Panc1 (cell line): ENCODE data around the gene WHRN. TPM values are rescaled to one million over a fixed set of nuclear protein-coding genes. Genes with fewer than 3 reads are reported as not detected.

Experiments
- ATAC-seq: fragments of 200-7000 bp; cut with Tn5 transposase; 2 replicates; pipeline ENCODE4 v1.9.1; 2020; ENCODE audit warnings: mild to moderate bottlenecking, moderate library complexity
- BruUV-seq: library from RNA; stranded (reverse); fragments of 400-500 nt; replicated peaks from 2 replicates; lab custom pipeline; 2021; lab: Mats Ljungman, UMichigan
- CTCF ChIA-PET: fragments of 300-600 bp; sonication (Branson Sonifier 250); formaldehyde crosslinking; loops from one replicate; lab custom pipeline; 2022; ENCODE audit warnings: antibody characterized with exemption; lab: Charles Lee
- POLR2A ChIA-PET: fragments of 300-600 bp; sonication (Branson Sonifier 250); formaldehyde crosslinking; loops from one replicate; lab custom pipeline; 2022; ENCODE audit warnings: antibody characterized with exemption; lab: Charles Lee
- DNase-seq: peaks from one replicate; pipeline ENCODE4 v3.0.0-alpha.2; 2010; ENCODE audit warnings: low read depth, low spot score
- H3K27ac ChIP-seq: 2 replicates; pipeline ENCODE4 v1.5.1; 2011; ENCODE audit warnings: mild to moderate bottlenecking, low read length, inconsistent platforms
- H3K27me3 ChIP-seq: fragments of 200-500 bp; sonication (Bioruptor generic); 2 replicates; pipeline ENCODE4 v1.6.0; 2014; ENCODE audit warnings: low read length, inconsistent platforms; ENCODE audit not compliant: control insufficient read depth, insufficient read depth
- H3K36me3 ChIP-seq: fragments of 200-500 bp; sonication (Bioruptor generic); 2 replicates; pipeline ENCODE4 v1.5.1; 2014; ENCODE audit warnings: inconsistent platforms, mild to moderate bottlenecking, low read length, moderate library complexity; ENCODE audit not compliant: control insufficient read depth, insufficient read depth
- H3K4me1 ChIP-seq: 2 replicates; pipeline ENCODE4 v1.5.1; 2011; ENCODE audit warnings: inconsistent platforms, mild to moderate bottlenecking, low read length, moderate library complexity; ENCODE audit not compliant: control insufficient read depth, insufficient read depth
- H3K4me3 ChIP-seq, 2 experiments: 2 replicates each; pipeline ENCODE4 v1.5.1; 2011 to 2012; ENCODE audit warnings: low read depth in 2 of 2, low read length in 2 of 2, mild to moderate bottlenecking in 2 of 2, inconsistent platforms in 1 of 2, moderate library complexity in 1 of 2
- H3K9me3 ChIP-seq: fragments of 200-500 bp; sonication (Bioruptor generic); 2 replicates; pipeline ENCODE4 v1.5.1; 2014; ENCODE audit warnings: low read depth, mild to moderate bottlenecking, inconsistent platforms, low read length, moderate library complexity; ENCODE audit not compliant: control insufficient read depth, insufficient read depth
- POLR2AphosphoS5 ChIP-seq: IDR thresholded peaks from 2 replicates; pipeline ENCODE4 v1.6.1; 2012; ENCODE audit warnings: mild to moderate bottlenecking, low read depth, low read length, moderate library complexity
- SIN3A ChIP-seq: IDR thresholded peaks from 2 replicates; pipeline ENCODE4 v1.6.1; 2012; ENCODE audit warnings: low read depth, mild to moderate bottlenecking, low read length, moderate library complexity, borderline replicate concordance; ENCODE audit not compliant: insufficient read depth
- TCF7L2 ChIP-seq: IDR thresholded peaks from 2 replicates; pipeline ENCODE4 v1.6.1; 2011; ENCODE audit warnings: mild to moderate bottlenecking, low read depth, low read length, inconsistent platforms
- in situ Hi-C: cut with HindIII; loops from 2 replicates; pipeline ENCODE4 v1.10.0; 2016; ENCODE audit warnings: low sequenced_read_pairs, low pct_unique_long_range_greater_than_20kb
- intact Hi-C: fragments of 100-400 bp; cut with micrococcal nuclease; formaldehyde crosslinking; loops from one replicate; pipeline ENCODE4 v1.10.0; 2022; ENCODE audit not compliant: unreplicated experiment
- total RNA-seq: library from RNA; stranded (reverse); gene quantifications from one replicate; pipeline ENCODE4 v1.2.1, GENCODE V29; 2021; ENCODE audit not compliant: unreplicated experiment
- TF ChIP-seq, protein P1 (sequence below): fragments of 450-650 bp; IDR thresholded peaks from 2 replicates; pipeline ENCODE4 v1.5.1; 2017; ENCODE audit warnings: mild to moderate bottlenecking
- TF ChIP-seq, protein P2 (sequence below), 2 experiments: IDR thresholded peaks; 2 replicates each; pipeline ENCODE4 v1.6.1; 2011 to 2012; ENCODE audit warnings: low read depth in 2 of 2, control low read depth in 1 of 2, low read length in 1 of 2, mild to moderate bottlenecking in 1 of 2, moderate library complexity in 1 of 2; ENCODE audit not compliant: insufficient read depth in 1 of 2

Gene WHRN
- total RNA-seq, 1 experiment from 2014 or later, result 18.0 TPM

DNA sequence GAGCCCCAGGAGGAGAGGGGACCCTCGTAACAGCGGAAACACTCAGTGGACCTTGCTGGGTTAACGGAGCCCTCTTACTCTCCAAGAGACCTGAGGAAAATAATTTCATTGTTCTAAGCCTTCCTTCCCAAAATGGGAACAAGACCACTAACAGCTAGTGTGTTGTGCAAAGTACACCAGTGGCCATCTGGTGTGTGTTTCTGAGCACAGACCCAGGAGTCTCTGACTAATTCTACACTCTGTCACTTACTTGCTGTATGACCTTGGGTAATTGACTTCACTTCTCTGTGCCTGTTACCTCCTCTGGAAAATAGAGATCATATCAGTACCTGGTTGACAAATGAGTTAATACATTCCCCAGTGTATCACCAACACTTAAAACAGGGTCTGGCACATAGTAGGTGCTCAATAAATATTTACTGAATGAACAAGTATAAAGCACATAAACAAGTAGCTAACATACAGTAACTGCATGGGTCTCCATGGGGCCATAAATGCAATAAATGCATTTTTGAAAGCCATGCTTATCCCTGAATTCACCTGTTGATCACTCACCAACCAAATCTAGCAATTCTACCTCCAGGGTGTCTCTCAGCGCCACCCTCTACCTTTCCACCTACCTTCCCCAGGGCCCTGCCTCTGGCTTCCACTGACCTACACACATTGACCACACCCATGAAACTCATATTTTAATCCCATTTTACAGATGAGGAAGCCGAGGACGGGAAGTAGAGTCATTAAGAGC is 72.8 kb downstream of the WHRN start:
- DNase-seq (no peak), ATAC-seq (no peak)
- intact Hi-C loops, result no loop called here
- TF ChIP-seq POLR2AphosphoS5, result no peak
- TF ChIP-seq SIN3A, result no peak
- TF ChIP-seq, protein P1, sequence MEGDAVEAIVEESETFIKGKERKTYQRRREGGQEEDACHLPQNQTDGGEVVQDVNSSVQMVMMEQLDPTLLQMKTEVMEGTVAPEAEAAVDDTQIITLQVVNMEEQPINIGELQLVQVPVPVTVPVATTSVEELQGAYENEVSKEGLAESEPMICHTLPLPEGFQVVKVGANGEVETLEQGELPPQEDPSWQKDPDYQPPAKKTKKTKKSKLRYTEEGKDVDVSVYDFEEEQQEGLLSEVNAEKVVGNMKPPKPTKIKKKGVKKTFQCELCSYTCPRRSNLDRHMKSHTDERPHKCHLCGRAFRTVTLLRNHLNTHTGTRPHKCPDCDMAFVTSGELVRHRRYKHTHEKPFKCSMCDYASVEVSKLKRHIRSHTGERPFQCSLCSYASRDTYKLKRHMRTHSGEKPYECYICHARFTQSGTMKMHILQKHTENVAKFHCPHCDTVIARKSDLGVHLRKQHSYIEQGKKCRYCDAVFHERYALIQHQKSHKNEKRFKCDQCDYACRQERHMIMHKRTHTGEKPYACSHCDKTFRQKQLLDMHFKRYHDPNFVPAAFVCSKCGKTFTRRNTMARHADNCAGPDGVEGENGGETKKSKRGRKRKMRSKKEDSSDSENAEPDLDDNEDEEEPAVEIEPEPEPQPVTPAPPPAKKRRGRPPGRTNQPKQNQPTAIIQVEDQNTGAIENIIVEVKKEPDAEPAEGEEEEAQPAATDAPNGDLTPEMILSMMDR, result no peak
- no peak for TF ChIP-seq TCF7L2
- TF ChIP-seq, protein P2, sequence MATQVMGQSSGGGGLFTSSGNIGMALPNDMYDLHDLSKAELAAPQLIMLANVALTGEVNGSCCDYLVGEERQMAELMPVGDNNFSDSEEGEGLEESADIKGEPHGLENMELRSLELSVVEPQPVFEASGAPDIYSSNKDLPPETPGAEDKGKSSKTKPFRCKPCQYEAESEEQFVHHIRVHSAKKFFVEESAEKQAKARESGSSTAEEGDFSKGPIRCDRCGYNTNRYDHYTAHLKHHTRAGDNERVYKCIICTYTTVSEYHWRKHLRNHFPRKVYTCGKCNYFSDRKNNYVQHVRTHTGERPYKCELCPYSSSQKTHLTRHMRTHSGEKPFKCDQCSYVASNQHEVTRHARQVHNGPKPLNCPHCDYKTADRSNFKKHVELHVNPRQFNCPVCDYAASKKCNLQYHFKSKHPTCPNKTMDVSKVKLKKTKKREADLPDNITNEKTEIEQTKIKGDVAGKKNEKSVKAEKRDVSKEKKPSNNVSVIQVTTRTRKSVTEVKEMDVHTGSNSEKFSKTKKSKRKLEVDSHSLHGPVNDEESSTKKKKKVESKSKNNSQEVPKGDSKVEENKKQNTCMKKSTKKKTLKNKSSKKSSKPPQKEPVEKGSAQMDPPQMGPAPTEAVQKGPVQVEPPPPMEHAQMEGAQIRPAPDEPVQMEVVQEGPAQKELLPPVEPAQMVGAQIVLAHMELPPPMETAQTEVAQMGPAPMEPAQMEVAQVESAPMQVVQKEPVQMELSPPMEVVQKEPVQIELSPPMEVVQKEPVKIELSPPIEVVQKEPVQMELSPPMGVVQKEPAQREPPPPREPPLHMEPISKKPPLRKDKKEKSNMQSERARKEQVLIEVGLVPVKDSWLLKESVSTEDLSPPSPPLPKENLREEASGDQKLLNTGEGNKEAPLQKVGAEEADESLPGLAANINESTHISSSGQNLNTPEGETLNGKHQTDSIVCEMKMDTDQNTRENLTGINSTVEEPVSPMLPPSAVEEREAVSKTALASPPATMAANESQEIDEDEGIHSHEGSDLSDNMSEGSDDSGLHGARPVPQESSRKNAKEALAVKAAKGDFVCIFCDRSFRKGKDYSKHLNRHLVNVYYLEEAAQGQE (IDR thresholded peaks at IDR 0.05; ENCODE audit: insufficient read depth in 1 of 2, low read depth in 2 of 2, low read length in 1 of 2), result no peak
- POLR2A ChIA-PET, result no interaction called here
- H3K4me3 ChIP-seq, result no peak overlapping the region
- H3K27ac ChIP-seq, result no peak overlapping the region
- no TSS peak for BruUV-seq
- H3K27me3 ChIP-seq, result no peaks in the 10 kb centered on the region
- H3K4me1 ChIP-seq, result no peaks in the 10 kb centered on the region
- H3K9me3 ChIP-seq, result no peaks in the 10 kb centered on the region
- in situ Hi-C loops, result no loop called here
- H3K36me3 ChIP-seq, result no peaks in the 10 kb centered on the region
- CTCF ChIA-PET, result interaction anchor here (0.6 kb wide), 1 partner anchor 60 kb away, joined by 3 read pairs; no protein-coding TSS in a partner anchor

DNA sequence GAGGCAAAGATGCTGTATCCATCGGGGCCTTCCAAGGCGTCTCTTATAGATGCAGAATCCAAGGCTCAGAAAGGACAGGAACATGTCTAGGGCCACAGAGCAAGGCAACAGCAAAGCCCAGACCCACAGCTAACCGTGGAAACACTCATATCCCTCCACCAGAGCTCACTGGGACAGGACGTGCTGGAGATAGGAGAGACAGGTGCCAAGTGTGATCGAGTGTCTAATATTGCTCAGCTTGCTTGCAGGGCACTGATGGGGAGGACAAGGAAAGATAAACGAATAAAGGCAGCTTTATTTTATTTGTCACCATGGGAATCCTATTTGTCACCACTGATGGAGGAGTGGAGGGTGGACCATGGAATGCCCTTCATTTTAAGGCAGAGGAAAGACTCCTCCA is 73.5 kb downstream of the WHRN start:
- ChIA-PET CTCF (no interaction called here), POLR2A (no interaction called here)
- Histone ChIP-seq H3K4me3 (no peak overlapping the region), H3K36me3 (no peaks in the 10 kb centered on the region), H3K27ac (no peak overlapping the region), H3K4me1 (no peaks in the 10 kb centered on the region), H3K27me3 (no peaks in the 10 kb centered on the region), H3K9me3 (no peaks in the 10 kb centered on the region)
- in situ Hi-C loops, result no loop called here
- BruUV-seq, result no TSS peak
- intact Hi-C loops, result no loop called here
- ATAC-seq, result no peak
- TF ChIP-seq, protein P2 (IDR thresholded peaks at IDR 0.05; ENCODE audit: insufficient read depth in 1 of 2, low read depth in 2 of 2, low read length in 1 of 2), result no peak
- TF ChIP-seq TCF7L2 (no peak), SIN3A (no peak), POLR2AphosphoS5 (no peak)
- TF ChIP-seq, protein P1, result no peak
- DNase-seq, result no peak
